NCI-H187 (cell line): Measurements from ENCODE around the gene ETV3.
A peak's percentile ranks its signal among the peaks of the same experiment; 100 is the strongest.

Experiments
- DNase-seq, 2 experiments: peaks; one replicate each; lab custom pipeline; 2025; lab: John Stamatoyannopoulos, UW

ETV3 gene

GRCh38 chr1:157161901-157162300 is 23.7 kb upstream of the ETV3 start:
- DNase-seq, result no peak

- no peak for DNase-seq
Observed at GRCh38 chr1:157158967-157159366, 20.8 kb upstream of the ETV3 start.

- DNase-seq, result no peak
Observed at GRCh38 chr1:157157501-157158190, 19.5 kb upstream of the ETV3 start.

- DNase-seq, result peak; percentile 23 to 37
Observed at GRCh38 chr1:157156058-157156541, 17.9 kb upstream of the ETV3 start.

GRCh38 chr1:157155658-157156057 is 17.5 kb upstream of the ETV3 start:
- DNase-seq, result no peak

- no peak for DNase-seq
Observed at GRCh38 chr1:157154940-157155514, 16.8 kb upstream of the ETV3 start.

- no peak for DNase-seq
Observed at GRCh38 chr1:157154291-157154690, 16.1 kb upstream of the ETV3 start.

GRCh38 chr1:157153746-157154145 is 15.6 kb upstream of the ETV3 start:
- DNase-seq, result no peak

GRCh38 chr1:157152510-157152909 is 14.3 kb upstream of the ETV3 start:
- no peak for DNase-seq

GRCh38 chr1:157151506-157151905 is 13.3 kb upstream of the ETV3 start:
- no peak for DNase-seq

GRCh38 chr1:157151073-157151472 is 12.9 kb upstream of the ETV3 start:
- no peak for DNase-seq

GRCh38 chr1:157150631-157151030 is 12.4 kb upstream of the ETV3 start:
- DNase-seq, result no peak

GRCh38 chr1:157147906-157148700 is 9.9 kb upstream of the ETV3 start:
- no peak for DNase-seq

- no peak for DNase-seq
Observed at GRCh38 chr1:157147037-157147436, 8.8 kb upstream of the ETV3 start.

- no peak for DNase-seq
Observed at GRCh38 chr1:157146244-157146643, 8.0 kb upstream of the ETV3 start.

- DNase-seq, result no peak
Observed at GRCh38 chr1:157145076-157145475, 6.9 kb upstream of the ETV3 start.

GRCh38 chr1:157144509-157144908 is 6.3 kb upstream of the ETV3 start:
- no peak for DNase-seq

- no peak for DNase-seq
Observed at GRCh38 chr1:157142765-157143423, 4.7 kb upstream of the ETV3 start.

- no peak for DNase-seq
Observed at GRCh38 chr1:157142201-157142600, 4.0 kb upstream of the ETV3 start.

GRCh38 chr1:157141212-157141855 is 3.1 kb upstream of the ETV3 start:
- no peak for DNase-seq

- no peak for DNase-seq
Observed at GRCh38 chr1:157140063-157140588, 1.9 kb upstream of the ETV3 start.
